H4 (cell line): ENCODE results near the gene LMX1A. TPM values are rescaled to one million over a fixed set of nuclear protein-coding genes. Genes with fewer than 3 reads are reported as not detected.
A peak's percentile ranks its signal among the peaks of the same experiment; 100 is the strongest.

ENCODE experiments used
- DNase-seq: peaks from one replicate; pipeline ENCODE4 v3.0.0-alpha.2; 2015; ENCODE audit warnings: low spot score
- total RNA-seq: library from RNA; depleted of rRNA; stranded (reverse); fragments of >200 nt; shearing (Covaris generic); gene quantifications from 2 replicates; pipeline ENCODE4 v1.2.3, GENCODE V29; 2014

The LMX1A gene
- total RNA-seq, 1 experiment from 2014 or later: not detected

DNA sequence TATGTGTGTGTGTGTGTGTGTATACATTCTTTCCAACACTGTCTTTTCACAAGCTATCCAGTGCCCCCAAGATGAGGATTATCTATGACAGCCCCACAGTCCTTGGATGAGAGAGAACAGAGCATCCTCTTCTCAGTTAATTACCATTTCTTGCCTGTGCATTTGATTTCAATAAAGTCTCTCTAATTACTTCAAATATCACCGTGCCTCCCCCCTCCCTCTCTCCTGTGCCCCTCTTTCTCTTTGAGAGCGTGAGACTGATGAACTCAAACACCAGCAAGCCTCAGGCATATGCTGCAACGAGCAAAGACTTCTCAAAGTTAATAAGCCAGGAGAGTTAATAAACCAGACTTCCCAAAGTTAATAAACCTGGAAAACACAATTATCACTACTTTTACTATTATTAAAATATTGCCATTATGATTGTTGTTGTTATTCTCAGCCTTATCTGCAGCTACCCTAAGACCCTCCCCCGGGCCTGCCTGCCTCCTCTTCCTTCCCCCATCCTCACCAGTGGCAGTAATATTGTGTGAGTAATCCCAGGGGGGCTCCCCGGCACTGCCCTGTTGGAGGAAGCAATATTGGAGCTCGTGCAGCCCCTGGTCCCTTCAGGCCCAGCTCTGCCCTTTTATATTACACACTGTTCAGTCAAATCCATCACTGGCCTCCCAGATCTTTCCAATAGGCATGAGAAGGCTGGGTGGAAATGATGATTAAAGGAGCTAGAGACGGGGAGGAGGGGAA is 30.9 kb downstream of the LMX1A start:
- DNase-seq: no peak

GRCh38 chr1:165324050-165324449 is 32.5 kb downstream of the LMX1A start:
- no peak for DNase-seq

GRCh38 chr1:165317612-165318011 is 38.9 kb downstream of the LMX1A start:
- no peak for DNase-seq

- no peak for DNase-seq
Measured at GRCh38 chr1:165316153-165316772, 40.3 kb downstream of the LMX1A start.

DNA sequence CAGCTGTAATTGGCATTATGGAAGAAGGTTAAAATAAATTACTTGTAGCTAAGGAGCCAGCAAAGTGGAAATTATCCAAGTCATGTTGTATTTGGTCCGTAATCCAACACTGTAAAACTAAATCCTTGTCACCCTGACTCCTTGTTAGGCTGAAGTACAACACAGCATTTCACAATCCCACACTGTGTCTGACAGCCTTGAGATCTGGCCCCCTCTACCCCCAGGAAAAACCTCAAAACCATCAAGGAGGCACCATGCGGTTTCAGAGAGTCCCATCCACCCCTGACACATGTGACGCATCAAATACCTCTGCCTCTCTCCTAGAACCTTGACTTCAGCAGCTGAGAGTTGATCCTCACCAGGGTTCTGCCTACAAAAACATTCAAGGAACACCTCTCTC is 41.0 kb downstream of the LMX1A start:
- DNase-seq: no peak

DNA sequence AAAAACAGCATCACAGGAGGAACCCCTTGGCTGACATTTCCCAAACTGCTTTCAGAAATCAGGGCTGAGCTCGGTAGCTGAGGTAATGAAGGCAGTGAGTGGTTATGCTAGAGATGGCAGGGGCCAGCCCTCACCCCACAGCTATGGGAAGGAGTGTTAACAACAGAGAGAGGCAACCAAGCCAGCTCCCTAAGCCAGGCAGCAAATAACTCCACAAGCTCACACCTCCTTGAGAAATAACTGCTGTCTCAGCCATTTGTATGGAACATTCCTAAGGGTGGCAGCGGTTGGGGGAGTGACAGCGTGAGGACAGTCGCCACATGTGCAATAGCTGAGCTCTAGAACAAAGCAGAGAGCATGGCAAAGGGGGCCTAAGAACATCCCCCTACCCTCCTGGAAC is 42.6 kb downstream of the LMX1A start:
- DNase-seq: no peak

- no peak for DNase-seq
Measured at GRCh38 chr1:165312591-165312990, 43.9 kb downstream of the LMX1A start.

GRCh38 chr1:165306543-165307434 is 49.7 kb downstream of the LMX1A start:
- no peak for DNase-seq

- no peak for DNase-seq
Measured at GRCh38 chr1:165303386-165303785, 53.1 kb downstream of the LMX1A start.

GRCh38 chr1:165300400-165300903 is 56.1 kb downstream of the LMX1A start:
- DNase-seq: no peak

GRCh38 chr1:165298203-165298820 is 58.2 kb downstream of the LMX1A start:
- DNase-seq: no peak

- DNase-seq: no peak
Measured at GRCh38 chr1:165296205-165296604, 60.3 kb downstream of the LMX1A start.

DNA sequence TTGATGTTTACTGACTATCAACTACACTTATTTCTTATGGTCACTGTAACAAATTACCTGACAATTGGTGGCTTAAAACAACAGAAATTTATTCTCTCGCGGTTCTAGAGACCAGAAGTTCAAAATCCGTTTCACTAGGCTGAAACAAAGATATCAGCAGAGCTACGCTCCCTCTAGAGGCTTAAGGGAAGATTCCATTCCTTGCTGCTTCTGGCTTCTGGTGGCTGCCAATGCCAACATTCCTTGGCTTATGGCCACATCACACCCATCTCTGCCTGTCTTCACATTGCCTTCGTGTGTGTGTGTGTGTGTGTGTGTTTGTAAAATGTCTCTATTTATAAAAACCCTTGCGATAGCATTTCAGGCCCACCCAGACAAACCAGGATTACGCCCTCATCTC is 66.4 kb downstream of the LMX1A start:
- peak; percentile 21 for DNase-seq

- no peak for DNase-seq
Measured at GRCh38 chr1:165289556-165289955, 67.0 kb downstream of the LMX1A start.

GRCh38 chr1:165288350-165289120 is 68.0 kb downstream of the LMX1A start:
- DNase-seq: peak; percentile 53

DNA sequence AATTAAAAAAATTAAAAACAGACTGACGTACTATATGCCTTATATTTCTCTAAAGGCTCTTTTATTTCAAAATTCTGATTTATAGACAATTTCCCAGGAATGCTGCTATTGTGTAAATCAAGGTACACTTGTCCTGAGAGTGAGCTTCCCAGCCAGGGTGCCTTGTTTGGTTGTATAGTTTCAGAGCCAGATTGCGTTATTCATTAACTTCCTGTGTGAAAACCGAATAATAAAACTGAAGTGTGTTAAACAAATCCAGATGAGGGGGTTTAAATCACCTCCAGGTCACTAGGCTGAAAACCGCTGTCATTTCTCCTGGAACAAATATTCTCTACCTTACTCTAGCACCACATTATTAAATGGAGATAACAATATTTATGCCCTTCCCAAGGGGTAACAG is 68.7 kb downstream of the LMX1A start:
- no peak for DNase-seq

DNA sequence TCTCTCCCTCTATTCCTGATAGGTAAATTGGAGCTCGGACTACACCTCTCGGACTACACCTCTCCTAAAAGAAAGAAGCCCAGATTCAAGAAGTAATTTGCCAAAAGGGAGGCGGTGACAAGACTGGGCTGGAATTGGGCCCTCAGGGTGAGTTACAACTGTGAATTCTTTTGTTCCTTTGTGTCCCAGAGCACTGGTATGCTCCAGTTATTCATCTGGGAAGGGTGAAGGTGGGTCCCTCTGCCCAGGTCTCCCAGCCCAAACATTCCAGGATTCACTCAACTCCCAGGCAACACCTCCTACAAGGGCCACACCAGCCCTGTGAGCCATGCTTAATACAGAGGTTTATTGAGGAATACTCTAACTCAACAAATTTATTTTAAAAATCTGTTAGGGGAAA is 69.2 kb downstream of the LMX1A start:
- DNase-seq: no peak

DNA sequence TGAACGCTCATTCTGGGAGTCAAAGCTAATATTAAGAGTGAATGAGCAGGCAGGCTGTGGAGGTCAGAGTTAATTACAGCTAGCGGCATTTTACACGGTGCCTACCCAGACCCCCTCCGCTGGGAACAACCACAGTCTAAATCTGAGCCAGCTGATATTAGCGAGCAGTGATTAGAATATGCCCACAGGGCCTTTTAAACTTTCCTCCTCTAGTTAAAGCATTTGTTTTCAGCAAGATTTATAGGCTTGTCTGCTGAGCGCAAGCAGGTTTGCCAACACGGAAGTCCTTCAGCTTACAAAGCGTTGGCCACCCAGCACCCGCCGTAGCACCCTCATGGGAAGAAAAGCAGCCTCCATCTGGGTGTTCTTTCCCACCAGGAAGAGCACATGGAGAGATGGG is 72.1 kb downstream of the LMX1A start:
- DNase-seq: no peak

GRCh38 chr1:165281207-165281901 is 75.2 kb downstream of the LMX1A start:
- no peak for DNase-seq

GRCh38 chr1:165279882-165280281 is 76.6 kb downstream of the LMX1A start:
- DNase-seq: no peak

DNA sequence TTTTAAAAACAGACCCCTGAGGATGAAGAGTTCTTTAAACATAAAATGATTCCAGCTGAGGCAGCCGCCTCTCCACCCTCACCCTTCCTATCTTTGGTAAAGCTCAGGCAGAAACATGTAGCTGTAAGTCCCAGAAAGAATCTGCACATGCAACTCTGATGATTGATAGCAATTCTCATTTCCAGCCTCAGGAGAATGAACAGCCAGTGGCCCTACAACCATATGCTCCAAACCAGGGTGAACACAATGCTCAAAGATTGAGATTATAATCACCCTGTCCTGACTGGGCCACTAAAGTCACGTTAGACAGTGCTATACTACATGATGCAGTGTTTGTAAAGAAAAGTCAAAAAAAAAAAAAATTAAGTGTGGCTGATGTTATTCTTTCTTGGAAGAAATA is 80.2 kb downstream of the LMX1A start:
- no peak for DNase-seq
